CD1c-positive myeloid dendritic cell (primary cell): ENCODE results near the gene TSPAN10.

Experiments used
- DNase-seq: peaks from one replicate; pipeline ENCODE4 v3.0.0-alpha.2; 2016; ENCODE audit errors: extremely low spot score

Gene TSPAN10

DNA sequence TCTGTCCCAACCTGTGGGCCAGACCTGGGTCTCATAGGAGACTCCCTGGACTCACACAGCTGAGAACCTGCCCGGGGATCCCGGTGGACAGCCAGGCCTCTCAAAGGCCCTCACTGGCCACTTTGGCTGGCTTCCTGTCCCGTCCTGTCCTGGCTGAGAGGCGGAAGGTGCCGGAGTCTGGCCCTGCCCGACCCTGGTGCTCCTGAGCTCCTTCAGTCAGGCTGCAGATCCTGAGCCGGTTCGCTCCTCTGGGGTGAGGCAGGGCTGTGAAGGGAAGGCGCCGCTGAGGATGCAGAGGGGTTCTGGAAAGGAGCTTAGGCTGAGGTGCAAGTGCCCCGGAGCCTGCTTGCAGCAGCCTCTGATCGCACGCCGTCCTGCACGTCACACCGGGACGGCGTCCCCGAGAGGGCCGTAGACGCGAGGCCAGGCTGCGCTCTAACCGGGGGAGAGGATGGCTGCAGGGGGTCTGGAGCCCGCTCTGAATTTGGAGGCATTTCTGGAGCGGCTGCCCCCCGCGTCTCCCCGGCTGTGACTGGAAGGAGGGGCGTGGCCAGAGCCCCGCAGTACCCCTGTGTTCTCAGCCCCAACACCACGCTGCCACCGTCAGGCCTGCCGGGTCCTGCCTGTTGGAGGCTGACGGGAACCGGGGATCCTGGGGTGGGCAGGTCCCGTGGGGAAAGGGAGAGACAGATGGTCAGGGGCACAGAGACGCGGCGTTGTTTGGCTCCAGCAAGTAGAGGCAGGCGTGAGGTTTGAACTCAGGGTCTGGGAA lies 51.0 kb downstream of the TSPAN10 start:
- DNase-seq = no peak

DNA sequence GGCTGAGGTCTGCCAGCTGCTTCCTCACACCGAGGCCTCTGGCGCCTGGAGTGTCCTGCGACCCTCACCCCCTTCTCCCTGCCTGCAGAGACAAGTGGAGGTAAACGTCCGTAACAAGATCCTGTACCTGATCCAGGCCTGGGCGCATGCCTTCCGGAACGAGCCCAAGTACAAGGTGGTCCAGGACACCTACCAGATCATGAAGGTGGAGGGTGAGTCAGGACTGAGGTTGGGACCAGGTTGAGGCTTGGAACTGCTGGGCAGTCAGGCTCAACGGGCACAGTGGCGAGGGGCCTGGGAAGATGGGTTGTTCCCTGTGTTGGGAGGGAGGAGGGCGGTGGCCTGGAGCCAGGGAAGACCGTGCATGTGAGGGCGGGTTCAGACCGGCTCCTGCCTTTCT lies 51.6 kb downstream of the TSPAN10 start:
- no peak for DNase-seq

DNA sequence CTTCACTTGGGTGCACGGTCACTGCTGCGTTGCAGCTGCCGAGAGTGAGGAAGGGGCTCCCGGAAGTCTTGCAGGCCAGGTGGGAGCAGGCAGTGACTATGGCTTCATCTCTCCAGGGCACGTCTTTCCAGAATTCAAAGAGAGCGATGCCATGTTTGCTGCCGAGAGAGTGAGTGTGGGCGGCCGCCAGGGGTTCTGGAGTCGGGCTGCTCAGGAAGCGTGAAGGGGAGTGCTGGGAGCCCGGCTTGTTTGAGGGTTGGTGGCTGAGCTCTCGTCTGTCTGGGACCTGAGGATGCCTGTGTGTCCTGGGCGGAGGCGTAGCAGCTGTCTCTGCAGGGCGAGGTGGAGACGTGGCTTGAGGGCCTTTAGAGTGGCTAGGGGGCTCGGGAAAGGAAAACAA lies 53.1 kb downstream of the TSPAN10 start:
- no peak for DNase-seq

DNA sequence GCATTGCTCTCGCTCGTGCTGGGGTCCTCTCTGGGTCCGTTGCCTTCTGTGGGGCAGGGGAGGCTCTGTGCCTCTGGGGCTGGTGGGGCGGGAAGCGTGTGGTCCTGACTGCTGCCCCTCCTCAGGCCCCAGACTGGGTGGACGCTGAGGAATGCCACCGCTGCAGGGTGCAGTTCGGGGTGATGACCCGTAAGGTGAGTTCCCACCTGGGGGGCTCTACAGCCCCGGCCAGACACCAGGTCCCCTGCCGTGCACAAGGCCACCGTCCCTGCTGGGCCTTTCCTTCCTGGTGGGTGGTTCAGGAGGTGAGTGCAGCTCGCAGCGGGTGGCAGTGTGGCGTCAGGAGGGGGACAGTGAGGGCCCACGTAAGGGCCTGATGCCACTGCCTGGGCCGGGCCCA lies 53.6 kb downstream of the TSPAN10 start:
- no peak for DNase-seq

DNA sequence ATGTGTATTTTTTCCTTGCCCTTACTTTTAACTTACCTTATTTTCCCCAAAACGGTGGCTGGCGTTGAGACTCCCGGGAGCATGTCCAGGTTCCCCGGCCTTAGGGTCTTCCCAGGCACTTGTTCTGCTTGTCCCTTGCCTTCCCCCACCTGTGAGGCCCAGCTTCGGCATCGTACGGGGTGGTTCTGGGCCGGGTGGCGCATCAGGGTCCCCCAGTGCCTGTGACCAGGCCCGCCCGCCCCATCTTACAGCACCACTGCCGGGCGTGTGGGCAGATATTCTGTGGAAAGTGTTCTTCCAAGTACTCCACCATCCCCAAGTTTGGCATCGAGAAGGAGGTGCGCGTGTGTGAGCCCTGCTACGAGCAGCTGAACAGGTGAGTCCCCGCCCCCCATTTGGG lies 54.2 kb downstream of the TSPAN10 start:
- no peak for DNase-seq

DNA sequence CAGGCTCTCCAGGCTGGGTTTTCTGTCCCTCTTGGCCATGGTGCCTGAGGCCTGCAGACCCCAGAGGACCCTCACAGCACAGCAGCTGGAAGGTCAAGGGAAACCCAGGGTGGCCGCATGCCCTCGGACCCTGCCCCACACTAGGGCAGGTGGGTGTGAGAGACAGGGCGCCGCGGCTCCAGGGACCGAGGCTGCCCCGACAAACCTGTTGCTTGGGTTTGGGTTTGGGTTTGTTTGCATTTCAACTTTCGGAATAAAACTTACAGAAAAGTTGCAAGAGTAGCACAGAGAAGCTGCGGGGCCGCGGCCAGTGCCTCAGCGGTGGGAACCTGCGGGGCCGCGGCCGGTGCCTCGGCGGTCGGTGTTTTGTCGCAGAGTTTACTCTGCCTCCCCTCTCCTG lies 54.6 kb downstream of the TSPAN10 start:
- DNase-seq = no peak

DNA sequence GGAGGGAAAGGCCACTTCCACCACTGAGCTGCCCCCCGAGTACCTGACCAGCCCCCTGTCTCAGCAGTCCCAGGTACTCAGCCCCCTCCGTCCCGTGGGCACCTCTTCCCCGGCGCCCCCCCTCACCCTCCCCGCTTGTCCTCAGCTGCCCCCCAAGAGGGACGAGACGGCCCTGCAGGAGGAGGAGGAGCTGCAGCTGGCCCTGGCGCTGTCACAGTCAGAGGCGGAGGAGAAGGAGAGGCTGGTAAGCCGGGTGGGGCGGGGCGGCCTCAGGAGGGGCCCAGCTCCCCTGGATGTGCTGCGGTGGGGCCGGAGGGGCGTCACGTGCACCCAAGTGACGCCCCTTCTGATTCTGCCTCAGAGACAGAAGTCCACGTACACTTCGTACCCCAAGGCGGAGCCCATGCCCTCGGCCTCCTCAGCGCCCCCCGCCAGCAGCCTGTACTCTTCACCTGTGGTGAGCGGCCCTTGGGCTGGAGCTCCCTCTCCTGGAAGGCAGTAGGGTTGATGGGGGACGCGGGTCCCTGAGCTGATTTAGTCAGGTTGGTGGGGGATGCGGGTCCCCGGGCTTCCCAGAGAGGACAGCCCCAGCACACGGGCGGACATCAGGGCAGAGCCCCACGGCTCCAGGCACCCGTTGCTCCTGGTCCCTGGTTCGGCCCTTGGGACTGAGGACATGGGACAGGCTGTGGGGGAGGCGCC lies 56.7 kb downstream of the TSPAN10 start:
- DNase-seq = no peak

DNA sequence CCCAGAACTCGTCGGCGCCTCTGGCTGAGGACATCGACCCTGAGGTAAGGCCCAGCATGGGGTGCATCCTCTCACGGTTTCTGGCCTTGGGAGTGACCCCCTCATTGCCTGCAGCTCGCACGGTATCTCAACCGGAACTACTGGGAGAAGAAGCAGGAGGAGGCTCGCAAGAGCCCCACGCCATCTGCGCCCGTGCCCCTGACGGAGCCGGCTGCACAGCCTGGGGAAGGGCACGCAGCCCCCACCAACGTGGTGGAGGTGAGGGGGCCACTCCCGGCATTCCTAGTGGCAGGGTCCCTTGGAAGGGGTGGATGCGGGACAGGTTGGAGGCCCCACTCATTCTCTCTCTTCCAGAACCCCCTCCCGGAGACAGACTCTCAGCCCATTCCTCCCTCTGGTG lies 57.8 kb downstream of the TSPAN10 start:
- DNase-seq = no peak

DNA sequence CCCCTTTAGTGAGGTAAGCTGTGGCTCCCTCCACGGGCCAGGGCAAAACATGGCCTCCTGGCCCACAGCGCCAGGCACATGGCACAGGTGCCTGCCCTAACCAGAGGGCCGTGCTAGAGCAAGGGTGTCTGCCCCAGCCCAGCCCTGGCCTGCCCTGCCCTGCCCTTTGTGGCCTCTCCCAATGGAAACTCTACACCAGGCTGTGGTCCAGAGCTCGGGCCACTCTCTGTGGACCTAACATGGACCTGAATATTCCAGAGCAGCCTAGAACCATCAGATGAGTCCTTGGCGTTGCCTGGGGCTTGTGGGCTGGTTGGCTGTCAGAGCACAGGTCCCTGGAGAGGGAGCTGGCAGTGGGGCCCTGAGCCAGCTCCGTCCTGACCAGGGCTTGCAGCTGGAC lies 58.2 kb downstream of the TSPAN10 start:
- no peak for DNase-seq

DNA sequence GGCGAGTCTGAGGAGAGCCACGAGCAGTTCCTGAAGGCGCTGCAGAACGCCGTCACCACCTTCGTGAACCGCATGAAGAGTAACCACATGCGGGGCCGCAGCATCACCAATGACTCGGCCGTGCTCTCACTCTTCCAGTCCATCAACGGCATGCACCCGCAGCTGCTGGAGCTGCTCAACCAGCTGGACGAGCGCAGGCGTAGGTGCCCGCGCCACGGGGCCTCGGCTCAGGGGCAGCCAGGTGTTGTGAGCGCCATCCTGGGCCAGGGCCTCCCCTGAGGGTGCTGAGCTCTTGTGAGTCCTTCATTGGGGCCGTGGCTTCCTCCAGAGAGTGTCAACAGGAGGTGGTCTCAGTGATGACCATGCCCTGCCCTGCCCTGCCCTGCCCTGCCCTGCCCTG lies 58.8 kb downstream of the TSPAN10 start:
- DNase-seq = no peak

DNA sequence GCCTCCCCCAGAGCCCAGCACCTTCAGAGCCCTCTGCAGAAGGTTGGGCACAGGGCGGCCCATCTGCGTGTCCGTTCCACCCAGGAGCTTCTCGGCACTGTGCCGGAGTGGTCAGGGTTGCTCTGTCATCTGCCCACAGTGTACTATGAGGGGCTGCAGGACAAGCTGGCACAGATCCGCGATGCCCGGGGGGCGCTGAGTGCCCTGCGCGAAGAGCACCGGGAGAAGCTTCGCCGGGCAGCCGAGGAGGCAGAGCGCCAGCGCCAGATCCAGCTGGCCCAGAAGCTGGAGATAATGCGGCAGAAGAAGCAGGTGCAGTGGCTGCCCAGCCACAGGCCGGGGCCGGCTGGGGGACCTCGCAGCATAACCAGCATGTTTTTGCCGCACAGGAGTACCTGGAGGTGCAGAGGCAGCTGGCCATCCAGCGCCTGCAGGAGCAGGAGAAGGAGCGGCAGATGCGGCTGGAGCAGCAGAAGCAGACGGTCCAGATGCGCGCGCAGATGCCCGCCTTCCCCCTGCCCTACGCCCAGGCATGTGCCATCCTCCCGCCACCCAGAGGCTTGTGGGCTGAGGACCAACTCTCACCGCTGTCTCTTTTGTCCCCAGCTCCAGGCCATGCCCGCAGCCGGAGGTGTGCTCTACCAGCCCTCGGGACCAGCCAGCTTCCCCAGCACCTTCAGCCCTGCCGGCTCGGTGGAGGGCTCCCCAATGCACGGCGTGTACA lies 59.4 kb downstream of the TSPAN10 start:
- no peak for DNase-seq

DNA sequence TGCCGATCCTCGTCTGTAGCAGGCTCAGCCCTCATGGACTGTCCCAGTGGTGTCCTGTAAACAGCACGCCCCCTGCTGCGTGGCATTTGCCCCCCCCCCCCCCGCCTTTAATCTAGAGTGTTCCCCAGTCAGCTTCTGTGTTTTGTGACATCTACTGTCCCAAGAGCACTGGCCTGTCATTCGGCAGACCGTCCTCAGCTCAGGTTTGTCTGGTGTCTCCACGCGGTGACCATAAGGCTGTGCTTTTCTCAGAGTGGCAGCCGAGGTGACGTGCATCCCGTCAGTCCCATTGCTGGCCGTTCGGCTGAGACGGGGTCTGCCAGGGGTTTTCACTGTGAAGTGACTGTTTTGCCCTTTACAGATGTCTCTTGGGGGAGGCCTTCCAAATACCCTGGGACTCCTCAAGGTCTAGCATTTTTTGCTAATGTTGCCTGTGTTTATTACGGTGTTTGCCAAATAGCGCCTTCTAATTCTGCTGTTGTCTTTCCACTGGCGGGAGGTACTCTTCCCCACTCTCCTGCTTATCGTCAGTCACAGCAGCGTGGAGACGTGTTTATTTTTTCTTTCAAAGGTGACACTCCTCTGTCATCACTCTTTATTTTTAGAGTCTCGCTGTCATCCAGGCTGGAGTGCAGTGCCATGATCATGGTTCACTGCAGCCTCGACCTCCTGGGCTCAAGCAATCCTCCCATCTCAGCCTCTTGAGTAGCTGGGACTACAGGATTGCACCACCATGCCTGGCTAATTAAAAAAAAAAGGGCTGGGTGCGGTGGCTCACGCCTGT lies 60.5 kb downstream of the TSPAN10 start:
- no peak for DNase-seq
